GM19023 (cell line): ENCODE measurements around the gene UCK2.

Experiments used
- ATAC-seq: cut with Tn5 transposase; IDR thresholded peaks from one replicate; pipeline ENCODE4 v1.9.1; 2021; ENCODE audit warnings: mild to moderate bottlenecking, moderate library complexity; ENCODE audit not compliant: unreplicated experiment

UCK2 gene

DNA sequence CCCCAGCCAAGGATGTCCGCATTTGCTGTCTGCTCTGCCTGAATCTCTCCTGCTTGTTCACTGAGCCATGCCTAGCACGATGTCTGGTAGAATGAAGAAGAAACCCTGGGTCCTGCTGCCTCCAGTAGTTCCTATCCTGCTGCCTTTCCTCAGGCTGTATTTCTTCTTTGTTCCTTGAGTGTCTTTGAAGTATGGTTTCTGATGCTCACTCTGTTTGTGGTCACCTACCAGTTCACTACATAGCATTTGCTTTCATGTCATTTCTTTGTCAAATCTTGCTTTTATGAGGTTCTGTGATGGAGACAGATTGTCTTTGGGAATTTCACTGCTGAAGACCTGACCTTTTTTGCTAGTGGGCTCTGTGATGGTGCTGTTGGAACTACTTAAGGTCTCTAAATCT lies 5.9 kb downstream of the UCK2 start:
- no peak for ATAC-seq

DNA sequence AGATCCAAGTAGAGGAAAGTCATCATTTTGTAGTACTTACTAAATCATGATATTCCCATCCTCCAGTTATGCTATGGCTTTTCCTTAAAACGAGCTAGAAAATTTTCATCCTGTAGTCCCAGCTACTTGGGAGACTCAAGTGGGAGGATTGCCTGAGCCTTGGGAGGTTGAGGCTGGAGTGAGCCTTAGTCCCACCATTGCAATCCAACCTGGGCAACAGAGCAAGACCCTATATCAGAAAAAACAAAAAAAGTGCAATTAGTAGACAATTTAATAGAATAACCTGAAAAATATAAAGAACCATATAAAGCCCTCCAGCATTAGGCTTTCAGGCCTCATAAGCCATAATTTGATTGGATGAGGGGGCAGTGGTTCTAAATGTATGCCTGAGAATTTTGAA lies 6.8 kb downstream of the UCK2 start:
- ATAC-seq = no peak

DNA sequence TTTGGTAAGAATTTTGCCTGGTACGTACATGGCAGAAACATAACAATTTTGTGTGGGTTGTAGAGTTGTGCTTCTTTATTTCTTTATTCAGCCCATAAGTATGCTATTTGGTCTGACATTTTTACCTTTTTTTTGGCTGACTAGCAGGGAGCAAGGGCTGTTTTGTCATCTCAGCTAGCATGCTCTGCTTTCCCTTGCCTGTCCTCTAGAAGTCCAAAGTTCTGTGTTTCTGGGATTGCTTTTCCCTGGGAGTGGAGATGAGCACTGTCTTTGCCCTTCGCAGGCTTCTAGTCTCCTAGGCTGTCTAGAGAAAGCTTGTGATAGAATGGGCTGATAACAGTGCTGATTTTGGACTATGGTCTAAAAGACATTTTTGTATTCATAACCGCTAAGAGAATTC lies 7.5 kb downstream of the UCK2 start:
- ATAC-seq = no peak

DNA sequence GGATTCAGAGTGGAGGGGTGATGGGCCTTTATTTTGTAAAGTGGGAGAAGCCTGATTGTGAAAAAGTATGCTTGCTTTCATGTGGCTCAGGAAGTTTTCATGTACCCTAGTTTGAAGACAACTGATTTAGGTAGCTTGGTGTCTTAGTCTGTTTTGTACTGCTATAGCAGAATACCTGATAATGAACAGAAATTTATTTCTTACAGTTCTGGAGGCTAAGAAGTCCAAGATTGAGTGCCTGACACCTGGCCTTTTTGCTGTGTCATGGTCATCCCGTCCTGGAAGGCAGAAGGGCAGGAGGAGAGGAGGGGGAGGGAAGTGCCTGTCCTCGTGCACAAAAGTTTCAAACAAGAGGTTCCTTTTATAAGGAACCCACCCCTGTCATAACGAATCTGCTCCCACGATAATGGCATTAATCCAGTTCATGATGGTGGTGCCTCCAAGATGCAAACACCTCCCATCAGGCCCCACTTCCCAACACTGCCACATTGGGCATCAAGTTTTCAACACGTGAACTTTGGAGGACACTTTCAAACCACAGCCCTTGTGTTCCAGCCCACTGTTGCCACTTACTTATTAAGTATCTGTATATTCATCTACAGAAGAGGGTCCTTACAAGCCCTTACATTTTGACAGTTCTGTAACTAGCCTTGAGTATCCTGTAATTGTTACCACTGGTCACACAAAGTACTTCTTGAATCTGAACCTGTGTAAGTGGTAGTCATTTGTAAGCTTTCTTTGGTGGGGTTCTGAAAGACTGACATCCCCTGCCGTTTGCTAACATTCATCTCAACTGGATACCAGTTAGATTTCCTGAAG lies 9.5 kb downstream of the UCK2 start:
- ATAC-seq = no peak

DNA sequence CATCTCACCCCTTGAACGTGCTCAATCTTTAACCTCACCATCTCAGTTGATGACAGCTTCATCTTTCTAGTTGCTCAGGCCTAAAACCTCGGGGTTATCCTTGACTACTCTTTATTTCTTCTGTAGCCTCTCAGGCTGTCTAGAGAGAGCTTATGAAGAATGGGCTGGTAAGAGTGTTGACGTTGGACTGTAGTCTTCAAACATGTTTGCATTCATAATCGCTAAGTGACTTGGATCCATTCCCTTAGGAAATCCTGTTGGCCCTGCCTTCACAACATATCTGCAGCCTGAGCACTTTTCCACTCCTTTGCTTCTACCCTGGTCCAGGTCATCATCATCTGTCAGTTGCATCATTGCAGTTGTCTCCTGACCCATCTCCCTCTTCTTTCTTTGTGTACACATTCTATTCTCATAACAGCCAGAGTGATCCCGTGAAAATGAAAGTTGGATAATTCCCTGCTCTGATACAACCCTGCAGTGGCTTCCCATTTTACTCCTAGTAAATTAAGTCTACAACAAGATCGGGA lies 10.5 kb downstream of the UCK2 start:
- ATAC-seq = no peak

DNA sequence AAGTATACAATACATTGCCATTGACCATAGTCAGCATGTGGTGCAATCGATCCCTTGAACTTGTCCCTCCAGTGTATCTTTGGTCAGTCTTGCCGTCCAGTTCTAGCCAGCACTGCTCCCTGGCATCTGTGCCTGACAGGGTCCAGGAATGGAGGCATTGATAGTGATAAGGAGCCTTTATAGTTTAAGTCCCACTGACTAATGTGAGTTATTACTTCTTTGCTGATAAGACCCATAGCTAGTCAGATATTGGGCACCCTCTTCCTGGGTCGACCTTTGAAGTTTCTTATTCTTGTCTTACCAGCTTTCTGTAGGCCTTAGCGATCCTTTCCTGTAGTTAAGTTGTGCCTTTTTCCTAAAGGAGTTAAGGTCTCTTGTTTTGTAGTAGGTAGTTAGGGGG lies 13.0 kb downstream of the UCK2 start:
- ATAC-seq = no peak

DNA sequence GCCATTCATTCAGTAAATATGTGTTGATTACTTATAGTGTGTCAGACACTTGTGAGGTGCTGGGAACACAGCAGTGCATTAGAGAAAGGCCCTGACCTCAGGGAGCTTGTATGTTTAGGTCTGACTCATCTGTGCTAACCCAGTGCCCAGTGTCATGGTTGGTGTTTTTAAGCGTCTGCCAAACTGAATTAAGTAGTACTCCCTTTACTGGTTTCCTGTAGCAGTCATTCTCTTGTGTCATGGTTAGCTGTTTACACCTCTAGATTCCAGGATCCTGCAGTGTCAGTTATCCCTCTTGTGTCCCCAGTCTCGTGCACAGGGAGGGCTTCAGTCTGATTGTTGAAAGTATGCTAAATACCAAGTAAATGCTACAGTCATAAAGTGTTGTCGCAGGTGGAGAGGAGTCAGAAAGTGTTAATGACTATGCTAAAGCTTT lies 14.2 kb downstream of the UCK2 start:
- ATAC-seq = no peak

DNA sequence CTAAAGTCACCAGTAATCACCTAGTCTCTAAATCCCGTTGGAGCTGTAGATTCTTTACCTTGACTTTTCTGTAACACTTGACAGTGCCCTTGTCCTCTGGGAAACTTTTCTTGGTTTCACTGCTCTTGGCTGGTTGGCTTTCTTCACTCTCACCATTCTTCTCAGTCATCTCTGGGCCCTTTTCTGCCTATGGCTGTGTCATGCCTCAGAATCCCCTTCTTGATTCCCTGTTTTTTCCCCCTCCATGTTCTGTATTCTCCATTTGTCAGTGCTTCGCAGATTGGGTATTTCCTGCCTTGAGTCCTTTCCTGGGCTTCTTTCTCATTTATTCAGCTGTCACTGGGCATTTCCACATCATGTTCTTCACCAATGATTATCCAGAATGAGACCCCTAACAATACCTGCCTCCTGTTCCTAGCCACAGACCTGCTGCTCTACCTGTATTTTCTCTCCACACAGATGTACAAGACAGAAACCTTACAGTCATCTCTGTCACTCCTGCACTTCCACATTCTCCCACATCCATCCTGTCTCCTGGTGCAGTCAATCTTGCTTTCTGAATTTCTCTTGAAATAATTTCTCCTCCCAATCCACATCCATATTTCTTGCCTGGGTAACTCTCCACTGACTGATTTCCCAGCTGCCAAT lies 14.7 kb downstream of the UCK2 start:
- no peak for ATAC-seq

DNA sequence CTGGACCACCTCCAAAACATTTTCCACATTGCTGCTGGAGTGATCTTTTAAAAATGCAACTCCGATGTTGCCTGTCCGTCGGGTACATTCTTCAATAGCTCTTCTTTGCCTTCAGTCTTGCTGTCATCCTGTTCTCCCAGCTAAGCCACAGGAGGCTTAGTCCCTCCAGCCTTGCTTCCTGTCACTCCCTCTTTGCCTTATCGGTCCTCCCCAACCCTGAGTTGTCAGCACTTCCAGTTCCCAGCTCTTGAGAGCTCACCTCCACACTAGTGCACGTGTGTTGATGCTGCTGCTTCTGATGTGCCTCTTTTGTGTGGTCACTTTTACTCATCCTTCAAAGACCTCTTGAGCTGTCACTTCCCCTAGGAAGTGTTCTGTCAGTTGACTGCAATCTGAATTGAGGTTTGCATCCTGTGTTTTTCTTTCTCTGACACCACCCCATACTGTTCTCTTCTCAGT lies 15.3 kb downstream of the UCK2 start:
- ATAC-seq = peak; percentile 47

DNA sequence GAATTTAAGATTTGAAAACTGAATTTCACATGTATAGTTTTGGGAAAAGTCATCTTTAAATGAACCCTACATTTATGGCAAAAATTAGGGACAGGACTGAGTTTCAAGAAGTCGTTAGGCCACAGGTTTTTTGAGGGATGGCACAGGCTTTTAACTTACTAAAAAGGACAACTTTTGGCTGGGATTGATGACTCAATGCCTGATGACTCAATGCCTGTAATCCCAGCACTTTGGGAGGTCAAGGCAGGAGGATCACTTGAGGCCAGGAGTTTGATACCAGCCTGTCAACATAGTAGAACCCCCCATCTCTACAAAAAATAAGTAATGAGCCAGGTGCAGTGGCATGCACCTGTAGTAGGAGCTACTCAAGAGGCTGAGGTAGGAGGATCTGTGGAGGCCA lies 15.9 kb downstream of the UCK2 start:
- ATAC-seq = no peak

DNA sequence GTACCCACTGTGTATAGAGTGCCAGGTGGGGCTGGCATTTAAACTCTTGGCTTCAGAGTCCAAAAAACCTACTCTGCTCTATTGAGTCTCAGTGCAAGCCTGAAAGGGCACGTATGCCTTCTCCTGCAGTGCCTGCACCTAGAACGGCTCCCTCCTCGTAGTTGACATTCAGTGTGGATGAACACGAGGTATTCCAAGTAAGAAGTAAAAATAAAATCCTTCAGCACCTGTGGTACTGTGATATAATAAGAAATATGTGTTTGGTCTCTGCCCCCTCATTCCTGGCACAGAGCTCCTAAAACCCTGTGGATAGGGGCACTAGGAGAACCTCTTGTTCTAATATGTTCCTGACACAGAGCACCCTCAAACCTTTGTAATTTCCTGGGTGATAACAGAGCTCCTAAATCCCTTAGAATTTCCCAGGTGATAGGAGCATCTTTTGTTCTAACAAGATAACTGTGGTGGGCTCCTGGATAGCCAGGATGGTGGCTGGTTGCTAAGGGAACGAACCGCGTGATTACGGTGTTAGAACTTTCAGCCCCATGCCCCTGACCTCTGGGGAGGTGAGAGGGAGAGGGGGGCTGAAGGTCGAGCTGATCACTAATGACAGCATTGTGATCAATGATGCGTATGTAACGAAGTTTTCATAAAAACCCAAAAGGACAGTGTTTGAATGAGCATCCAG lies 16.8 kb downstream of the UCK2 start:
- no peak for ATAC-seq

DNA sequence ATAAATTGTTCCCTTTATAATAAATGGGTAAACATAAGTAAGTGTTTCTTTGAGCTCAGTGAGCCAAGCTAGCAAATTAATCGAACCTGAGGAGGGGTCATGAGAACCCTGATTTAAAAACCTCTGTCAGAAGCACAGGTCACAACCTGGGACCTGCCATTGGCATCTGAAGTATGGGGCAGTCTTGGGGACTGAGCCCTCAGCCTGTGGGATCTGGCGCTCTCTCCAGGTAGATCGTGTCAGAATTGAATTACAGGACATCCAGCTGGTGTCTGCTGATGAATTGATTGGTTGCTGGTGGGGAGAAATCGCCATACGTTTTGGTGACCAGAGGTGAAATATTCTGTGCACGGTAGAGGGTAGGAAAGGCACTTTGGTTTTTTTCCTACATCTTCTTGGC lies 17.5 kb downstream of the UCK2 start:
- ATAC-seq = no peak

DNA sequence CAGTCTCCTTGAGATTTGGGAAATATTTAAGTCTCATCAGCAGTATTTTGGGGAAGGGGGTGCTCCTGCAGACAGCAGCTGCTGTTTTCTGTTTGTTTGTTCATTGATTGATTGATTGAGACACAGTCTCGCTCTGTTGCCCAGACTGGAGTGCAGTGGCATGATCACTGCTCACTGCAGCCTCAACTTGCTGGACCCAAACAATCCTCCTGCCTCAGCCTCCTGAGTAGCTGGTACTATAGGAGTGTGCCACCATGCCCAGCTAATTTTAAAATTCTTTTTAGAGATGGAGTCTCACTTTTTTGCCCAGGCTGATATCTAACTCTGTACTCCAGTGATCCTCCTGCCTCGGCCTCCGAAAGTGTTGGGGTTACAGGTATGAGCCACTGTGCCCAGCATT lies 18.2 kb downstream of the UCK2 start:
- ATAC-seq = no peak

DNA sequence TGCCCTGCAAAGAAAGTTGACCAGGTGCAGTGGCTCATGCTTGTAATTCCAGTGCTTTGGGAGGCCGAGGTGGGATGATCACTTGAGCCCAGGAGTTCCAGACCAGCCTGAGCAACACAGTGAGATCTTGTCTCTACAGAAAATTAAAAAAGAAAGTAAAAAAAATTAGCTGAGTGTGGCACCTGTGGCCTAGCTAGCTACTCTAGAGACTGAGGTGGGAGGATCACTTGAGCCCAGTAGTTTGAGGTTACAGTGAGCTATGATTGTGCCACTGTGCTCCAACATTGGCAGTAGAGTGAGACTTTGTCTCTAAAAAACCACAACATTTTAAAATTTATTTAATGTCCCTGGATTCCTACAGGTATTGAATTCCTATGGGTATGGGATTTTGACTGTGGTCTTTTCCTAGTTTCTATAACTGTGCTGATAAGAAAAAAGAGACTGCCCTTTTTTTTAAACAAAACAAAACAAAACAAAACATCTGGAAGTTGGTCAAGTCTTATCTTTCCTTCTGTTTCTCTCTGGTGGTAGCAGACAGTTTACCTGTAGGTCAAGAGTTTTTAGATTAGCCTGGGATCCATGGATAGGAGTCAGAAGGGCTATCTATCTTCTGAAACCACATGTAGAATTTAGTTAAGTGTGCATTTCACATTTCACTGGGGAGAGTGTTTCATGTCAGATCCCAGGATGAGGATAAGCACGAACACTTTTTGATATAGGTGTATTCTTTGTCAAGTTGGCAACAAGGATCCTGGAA lies 18.8 kb downstream of the UCK2 start:
- ATAC-seq = no peak

DNA sequence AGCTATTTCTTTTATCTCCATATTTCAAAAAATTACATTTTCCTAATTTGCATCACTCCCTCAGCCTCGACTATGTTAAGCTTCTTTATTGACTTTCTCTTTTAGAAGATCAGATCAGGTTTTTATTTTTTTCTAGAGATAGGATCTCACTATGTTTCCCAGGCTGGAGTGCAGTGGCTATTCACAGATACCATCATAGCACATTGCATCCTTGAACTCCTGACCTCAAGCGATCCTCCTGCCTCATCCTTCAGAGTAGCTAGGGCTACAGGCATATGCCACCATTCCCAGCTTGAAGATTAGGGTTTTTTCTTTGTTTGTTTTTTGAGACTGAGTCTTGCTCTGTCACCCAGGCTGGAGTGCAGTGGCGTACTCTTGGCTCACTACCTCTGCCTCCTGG lies 20.1 kb downstream of the UCK2 start:
- no peak for ATAC-seq

DNA sequence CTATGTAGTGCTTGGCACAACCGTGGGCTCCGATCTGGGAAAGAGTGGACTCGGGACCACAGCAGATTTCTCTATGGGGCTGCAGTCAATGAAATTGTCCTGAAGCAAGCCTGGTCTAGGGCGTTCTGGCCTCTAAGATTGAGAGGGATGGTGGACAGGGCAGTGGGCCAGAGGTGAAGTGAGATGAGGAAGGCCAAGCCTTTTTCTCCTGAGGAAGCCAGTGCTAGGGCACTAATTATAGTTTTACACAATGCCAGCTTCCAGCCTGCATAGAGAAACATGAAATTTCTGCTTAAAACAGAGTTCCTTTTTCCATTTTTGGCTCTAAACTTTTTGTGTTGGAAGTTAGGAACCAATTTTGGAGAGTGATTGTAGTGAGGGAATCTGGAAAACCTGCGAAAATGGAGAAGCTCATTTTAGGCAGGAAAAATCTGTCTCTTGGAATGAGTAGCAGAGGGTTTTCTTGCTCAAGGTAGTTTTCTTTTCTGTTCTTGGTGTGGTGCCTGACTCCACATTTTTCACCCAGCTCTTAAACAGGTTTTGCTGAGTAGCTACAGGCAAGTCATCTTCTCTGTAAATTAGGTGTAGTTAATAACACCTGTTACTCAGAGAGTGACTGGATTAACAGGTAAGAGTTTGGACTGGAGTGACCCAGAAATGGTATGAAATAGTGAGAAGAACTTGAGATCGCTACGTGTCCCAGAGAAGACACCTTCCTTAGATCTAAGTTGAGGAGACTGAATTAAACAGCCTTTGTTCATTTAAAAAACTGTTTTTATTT lies 22.1 kb downstream of the UCK2 start:
- ATAC-seq = no peak

DNA sequence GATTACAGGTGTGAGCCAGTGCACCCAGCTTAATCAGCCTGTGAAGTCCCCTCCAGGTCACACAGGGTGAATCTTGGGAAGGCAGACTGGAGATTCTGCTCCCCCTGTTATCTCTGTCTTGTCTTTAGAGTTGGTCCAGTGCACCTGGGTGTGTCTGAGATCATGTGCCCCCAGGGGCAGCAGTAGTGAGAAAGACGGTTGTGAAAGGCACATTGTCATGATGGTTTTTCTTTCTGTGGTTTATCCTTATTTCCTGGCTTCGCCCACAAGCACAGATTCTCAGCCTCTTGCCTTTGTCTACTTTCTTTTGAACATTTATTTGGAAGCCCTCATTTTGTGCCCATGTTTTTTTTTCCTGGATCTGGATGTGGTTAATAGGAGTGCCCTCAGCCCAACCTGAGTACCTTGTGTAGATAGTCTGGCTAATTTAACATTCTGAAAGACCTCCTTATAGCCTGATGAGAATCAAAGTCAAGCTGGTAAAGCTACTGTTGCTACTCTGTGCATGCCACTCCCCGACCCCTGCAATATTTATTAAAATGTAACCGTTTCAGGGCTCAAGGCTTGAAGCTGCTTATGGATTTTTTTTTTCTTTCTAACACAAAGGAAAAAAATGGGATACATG lies 23.7 kb downstream of the UCK2 start:
- ATAC-seq = peak; percentile 57

DNA sequence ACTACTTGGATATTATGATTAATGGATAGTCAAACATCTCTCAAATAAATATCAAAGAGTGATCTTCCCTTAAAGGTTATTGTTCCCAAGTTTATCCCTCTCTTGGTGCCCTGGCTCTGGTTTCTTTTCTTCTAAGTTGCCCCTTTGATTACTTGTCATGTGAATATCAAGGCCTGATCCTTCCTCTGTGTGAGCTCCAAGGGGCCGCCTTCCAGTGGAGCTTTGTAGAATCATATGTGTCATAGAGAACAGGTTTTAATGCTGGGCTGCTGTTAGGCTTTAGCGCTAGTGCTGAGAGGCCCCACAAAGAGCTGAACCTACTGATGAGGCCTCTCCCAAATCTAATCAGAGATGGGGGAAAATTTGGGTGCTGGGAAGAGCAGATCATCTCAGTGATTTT lies 25.5 kb downstream of the UCK2 start:
- ATAC-seq = no peak

DNA sequence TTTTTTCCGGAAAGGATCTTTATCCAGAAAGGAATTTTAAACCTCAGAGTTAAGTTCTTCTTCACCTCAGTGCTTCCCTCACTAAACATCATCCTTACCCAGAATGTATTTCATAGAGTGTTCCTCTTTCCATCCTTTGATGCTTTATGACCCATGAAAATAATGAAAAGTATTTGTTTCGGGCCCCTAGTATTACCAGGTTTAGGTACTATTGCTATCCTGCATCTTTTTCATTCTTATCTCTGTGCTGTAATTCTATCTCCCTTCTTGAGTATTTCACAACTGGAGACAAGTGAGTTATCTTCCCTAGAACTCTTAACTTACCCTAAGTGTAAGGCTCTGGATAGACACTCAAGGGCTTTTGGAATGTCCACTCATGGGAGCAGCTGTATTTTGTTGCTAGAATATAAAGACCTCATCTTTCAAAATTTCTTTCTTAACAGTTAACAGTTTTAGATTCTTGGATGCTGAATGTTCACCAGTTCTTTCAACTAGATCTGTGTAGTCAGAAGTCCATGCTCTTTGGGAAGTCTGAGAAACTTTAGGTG lies 26.2 kb downstream of the UCK2 start:
- ATAC-seq = no peak
